ENCODE data around the gene CCNL1.
"Not testable (repeated sequence)": the region's sequence is repeated elsewhere in the genome, so short reads cannot be mapped to it uniquely, and the experiment has no call there.

CCNL1 gene

DNA sequence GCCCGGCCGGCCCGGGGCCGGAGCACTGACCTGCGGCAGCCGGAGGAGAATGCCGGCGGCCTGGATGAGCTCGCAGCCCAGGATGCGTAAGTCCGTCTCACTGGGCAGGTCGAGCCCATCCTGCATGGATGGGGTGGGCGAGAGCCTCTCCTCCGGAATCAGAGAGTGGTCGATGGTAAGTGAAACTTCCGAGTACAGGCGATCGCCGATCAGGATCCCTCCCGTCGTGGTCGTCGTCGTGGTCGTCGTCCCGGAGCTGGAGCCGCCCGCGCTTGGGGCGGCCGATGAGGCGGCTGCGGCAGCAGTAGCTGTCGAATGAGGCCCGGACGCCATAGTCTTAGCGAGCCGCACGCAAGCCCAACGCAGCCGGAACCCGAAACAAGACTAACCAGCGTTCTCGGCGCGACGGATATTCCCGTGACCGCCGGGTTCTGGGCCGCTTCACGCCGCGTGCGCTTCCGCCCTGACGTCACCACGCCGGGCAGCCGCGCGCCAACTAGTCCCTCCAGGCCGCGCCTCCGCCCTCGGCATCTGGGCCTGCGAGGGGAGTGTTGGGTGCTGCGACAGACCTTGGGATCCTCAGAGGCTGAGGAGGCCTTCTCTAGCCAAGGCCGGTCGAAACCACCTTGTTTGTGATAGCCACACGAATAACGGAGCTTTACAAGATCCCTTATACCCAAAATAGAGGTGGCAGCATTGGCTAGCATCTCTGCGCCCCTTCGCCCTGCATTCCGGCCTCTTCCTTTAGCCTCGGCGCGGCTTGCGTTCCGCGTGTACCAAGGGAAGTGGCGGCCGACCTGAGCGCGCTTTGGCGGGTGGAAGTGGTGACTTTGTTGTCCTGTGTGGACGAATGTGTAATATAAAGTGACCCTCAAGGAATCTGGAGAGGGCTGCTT is at the start of gene CCNL1:
Gene CCNL1 (minus strand): TSS at position 386 of the 896 bp plus-strand sequence. CDS start 53 bp downstream, at position 333.
- peak; percentile 96 for DNase-seq

DNA sequence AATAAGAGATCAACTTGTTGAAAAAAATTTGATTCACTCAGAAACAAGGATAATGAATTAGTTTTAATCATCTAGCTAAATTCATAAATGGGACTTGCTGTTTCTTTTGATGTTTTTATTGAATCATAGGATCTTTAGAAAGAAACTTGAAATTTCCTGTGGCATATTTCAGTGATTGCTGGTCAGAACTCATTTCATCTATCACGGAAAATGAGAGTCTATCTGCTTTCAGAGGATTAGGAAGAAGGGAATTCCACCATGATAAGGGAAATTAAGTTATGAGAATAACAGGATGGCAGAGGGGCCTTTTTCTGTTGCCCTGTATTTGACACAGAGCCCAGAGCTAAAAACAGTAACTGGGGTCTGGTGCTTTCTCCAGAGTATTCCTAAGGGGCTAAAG is 44.9 kb upstream of the CCNL1 start:
- no peak for DNase-seq

DNA sequence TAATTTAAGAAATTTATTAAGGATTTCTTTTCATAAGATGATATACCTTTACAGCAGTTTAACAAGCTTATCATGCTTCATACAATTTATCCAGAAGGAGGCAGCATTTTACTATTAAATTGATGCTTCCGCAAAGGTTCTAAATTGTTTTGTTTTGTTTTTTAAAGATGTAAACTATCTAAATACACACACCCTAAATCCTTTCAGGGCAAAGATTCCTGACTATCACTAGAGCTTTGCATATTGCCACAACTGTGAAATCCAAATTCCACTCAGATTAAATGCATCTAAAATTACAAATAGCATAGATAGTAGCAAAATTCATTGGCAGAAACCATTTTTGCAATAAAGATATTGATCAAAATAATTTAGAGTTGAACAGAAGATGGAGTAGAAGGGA is 44.5 kb upstream of the CCNL1 start:
- no peak for DNase-seq

DNA sequence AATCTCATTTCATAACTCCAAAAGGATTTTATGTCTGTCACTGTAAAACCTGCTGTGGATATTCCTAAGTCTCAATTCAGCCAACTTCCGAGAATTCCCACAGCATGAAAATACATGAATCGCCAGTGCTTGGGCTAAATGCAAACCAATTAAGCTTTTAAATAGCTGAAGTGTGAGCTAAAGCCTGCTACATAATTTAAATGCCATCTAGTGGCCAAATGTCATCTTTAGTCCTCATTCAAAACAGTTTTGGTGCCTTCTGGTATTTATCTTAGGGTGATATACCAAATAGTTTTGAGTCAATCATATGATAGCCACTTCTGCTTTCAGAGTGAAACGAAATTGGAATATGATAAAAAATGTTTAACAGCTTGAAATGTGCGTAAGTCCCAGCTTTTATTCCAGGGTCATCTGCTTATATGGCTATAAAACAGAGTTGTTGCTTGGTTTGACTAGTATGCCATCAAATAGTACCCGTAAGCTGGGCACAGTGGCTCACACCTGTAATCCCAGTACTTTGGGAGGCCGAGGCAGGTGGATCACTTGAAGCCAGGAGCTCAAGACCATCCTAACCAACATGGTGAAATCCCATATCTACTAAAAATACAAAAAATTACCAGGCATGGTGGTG is 41.8 kb upstream of the CCNL1 start:
- DNase-seq, result no peak

DNA sequence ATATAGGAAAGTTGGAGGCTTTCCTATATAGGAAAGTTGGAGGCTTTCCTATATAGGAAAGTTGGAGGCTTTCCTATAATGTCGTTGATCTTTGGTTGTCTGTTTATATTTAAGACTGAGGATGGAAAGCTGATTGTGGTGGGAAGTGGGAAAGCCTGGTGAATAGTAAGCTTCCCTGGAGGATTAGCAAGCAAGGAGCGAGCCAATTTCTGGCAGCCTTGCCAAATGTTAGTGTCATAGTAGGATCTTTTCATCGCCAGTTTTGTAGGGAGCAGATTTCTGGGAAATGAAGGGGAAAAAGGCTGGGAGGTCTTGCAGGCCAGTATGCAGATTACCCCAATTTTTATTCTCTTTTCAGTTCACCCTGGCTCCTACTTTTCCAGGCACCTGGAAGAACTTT is 39.9 kb upstream of the CCNL1 start:
- no peak for DNase-seq

DNA sequence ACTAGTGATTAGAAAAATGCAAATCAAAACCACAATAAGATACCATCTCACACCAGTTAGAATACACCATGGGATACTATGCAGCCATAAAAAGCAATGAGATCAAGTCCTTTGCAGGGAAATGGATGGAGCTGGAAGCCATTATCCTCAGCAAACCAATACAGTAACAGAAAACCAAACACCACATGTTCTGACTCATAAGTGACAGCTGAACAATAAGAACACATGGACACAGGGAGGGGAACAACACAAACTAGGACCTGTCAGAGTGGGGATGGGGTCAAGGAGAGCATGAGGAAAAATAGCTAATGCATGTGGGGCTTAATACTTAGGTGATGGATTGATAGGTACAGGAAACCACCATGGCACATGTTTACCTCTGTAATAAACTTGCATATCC is 36.0 kb upstream of the CCNL1 start:
- no peak for DNase-seq

DNA sequence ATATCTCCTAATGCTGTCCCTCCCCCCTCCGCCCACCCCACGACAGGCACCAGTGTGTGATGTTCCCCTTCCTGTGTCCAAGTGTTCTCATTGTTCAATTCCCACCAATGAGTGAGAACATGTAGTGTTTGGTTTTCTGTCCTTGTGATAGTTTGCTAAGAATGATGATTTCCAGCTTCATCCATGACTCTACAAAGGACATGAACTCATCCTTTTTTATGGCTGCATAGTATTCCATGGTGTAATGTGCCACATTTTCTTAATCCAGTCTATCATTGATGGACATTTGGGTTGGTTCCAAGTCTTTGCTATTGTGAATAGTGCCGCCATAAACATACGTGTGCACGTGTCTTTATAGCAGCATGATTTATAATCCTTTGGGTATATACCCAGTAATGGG is 31.2 kb upstream of the CCNL1 start:
- DNase-seq, result not testable (repeated sequence)

DNA sequence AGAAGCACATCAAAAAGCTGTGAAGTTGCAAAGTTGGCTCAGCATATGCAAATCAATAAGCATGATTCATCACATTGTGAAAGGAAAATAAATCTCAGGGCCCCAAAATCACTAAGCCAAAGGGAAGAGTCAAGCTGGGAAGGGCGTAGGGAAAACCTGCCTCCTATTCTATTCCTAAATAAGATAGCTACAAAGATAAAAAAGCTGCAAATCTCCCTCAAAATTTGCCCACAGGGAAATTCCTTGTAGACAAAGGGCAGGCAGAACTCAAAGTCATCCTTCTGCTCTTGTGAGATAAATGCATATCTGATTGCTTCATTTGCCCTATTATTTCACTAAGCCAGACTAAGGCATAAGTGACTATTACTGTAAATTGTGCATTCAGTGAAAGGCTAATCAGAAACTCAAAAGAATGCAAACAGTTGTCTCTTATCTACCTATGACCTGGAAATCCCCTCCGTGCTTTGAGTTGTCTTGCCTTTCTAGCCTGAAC is 30.5 kb upstream of the CCNL1 start:
- no peak for DNase-seq

DNA sequence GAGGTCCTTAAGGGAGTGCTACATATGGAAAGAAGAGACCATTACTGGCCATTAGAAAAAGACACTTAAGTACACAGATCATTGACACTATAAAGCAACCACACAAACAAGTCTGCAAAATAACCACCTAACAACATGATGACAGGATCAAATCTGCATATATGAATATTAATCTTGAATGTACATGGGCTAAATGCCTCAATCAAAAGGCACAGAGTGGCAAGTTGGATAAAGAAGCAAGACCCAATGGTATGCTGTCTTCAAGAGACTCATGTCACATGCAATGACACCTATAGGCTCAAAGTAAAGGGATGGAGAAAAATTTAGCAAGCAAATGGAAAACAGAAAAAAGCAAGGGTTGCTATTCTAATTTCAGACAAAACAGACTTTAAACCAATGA is 28.4 kb upstream of the CCNL1 start:
- DNase-seq, result no peak

DNA sequence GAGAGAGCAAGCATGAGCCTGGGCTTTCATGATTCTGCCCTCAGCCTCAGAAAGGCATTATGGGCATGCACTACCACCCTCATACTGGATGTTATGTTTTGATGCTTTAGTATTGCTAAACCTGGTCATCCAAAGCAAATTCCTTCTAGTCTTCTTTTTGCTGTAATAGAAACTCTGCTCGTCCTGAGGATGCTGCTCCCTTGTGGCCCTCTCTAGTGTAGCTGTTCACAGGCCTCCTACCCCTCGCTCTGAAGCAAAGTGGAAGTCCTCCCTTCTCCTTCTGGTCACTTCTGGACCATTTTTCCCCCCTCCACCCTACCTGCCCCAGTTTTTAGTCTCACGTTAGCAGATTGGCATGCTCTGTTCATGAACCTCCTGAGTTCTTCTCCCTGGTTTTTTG is 22.9 kb upstream of the CCNL1 start:
- DNase-seq, result no peak

DNA sequence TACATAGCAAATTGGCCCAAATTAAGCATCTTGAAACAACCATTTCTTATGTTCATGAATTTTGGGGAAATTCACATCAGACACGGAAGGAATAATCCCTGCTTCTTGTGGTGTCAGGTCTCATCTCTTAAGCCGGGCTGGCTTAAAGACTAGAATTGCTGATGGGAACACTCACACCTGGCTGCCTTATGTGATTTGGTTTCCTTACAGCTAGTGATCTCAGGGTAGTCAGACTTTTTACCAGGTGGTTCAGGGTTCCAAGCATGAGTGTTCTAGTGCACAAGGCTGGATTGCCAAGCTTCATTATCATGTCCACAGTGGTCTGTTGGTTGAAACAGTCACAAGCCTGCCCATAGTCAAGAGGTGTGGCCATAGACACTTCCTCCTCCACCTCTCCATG is 20.3 kb upstream of the CCNL1 start:
- DNase-seq, result no peak

DNA sequence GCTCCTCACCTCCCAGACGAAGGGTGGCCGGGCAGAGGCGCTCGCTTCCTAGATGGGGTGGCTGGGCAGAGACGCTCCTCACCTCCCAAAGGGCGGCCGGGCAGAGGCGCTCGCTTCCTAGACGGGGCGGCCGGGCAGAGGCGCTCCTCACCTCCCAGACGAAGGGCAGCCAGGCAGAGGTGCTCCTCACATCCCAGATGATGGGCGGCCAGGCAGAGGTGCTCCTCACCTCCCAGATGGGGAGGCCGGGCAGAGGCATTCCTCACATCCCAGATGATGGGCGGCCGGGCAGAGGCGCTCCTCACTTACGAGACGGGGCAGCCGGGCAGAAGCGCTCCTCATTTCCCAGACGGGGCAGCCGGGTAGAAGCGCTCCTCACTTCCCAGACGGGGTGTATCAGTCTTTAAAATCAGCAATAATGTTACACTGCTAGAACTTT is 19.4 kb upstream of the CCNL1 start:
- DNase-seq, result no peak

DNA sequence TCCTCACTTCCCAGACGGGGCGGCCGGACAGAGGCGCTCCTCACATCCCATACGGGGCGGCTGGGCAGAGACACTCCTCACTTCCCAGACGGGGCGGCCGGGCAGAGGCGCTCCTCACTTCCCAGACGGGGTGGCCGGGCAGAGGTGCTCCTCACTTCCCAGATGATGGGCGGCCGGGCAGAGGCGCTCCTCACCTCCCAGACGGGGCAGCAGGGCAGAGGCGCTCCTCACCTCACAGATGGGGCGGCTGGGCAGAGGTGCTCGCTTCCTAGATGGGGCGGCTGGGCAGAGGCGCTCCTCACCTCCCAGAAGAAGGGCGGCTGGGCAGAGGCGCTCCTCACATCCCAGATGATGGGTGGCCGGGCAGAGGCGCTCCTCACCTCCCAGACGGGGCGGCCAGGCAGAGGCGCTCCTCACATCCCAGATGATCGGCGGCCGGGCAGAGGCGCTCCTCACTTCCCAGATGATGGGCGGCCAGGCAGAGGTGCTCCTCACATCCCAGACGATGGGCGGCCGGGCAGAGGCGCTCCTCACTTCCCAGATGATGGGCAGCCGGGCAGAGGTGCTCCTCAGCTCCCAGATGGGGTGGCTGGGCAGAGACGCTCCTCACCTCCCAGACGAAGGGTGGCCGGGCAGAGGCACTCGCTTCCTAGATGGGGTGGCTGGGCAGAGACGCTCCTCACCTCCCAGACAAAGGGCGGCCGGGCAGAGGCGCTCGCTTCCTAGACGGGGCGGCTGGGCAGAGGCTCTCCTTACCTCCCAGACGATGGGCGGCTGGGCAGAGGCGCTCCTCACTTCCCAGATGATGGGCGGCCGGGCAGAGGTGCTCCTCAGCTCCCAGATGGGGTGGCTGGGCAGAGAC is 18.8 kb upstream of the CCNL1 start:
- DNase-seq, result not testable (repeated sequence)

DNA sequence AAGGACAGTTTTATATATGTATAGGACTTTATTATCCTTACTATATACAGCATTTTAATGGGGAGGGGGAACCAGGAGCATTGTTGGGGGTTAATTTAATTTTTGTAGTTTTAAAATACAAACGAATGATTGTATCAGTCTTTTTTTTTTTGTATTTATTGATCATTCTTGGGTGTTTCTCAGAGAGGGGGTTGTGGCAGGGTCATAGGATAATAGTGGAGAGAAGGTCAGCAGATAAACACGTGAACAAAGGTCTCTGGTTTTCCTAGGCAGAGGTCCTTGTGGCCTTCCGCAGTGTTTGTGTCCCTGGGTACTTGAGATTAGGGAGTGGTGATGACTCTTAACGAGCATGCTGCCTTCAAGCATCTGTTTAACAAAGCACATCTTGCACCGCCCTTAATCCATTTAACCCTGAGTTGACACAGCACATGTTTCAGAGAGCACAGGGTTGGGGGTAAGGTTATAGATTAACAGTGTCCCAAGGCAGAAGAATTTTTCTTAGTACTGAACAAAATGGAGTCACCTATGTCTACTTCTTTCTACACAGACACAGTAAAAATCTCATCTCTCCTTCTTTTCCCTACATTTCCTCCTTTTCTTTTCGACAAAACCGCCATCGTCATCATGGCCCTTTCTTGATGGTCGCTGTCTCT is 18.0 kb upstream of the CCNL1 start:
- DNase-seq, result not testable (repeated sequence)

DNA sequence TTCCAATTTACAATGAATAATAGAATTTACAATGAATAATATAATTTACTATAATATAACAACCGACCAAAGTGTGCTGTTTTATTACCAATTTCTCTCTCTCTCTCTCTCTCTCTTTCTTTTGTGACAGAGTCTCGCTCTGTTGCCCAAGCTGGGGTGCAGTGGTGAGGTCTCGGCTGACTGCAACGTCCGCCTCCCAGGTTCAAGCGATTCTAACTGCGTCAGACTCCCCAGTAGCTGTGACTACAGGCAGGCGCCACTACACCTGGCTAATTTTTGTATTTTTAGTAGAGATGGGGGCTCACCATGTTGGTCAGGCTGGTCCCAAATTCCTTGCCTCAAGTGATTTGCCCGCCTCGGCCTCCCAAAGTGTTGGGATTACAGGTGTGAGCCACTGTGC is 17.0 kb upstream of the CCNL1 start:
- DNase-seq, result no peak

DNA sequence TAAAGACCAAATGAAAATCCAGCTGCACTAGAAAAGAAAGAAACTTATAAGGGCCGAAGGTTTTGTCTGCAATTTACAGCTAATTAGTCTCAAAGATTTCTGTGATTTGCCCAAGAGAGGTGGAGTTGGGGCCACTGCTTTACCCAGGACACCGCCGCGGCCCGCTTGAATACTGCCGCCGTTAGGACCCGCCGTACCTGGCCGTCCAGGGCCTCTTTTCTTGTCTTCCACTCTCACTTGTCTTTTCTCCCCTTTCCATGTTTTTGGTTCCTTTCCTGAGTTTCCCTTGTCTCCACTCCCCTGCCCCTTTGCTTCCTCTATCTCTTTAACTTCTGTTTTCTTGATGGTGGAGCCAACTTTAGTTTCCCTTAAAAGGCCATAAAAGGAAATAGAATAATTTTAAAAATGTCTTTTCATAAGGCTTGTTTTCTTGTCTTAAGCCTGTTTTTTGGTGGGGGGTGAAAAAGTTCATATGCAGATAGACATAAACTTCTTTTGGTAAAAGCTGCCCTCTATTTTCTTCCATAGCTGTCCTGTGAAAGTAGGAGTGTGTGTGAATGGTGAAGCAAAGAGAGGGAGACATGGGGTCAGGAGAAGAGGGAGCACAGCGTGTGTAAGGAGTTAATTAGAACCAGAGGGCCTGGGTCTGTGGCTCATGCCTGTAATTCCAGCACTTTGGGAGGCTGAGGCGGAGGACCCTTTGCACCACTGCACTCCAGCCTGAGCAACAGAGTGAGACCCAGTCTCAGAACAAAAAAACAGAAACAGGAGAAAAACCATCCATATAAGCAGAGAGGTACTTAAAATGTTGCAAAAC is 16.0 kb upstream of the CCNL1 start:
- no peak for DNase-seq

DNA sequence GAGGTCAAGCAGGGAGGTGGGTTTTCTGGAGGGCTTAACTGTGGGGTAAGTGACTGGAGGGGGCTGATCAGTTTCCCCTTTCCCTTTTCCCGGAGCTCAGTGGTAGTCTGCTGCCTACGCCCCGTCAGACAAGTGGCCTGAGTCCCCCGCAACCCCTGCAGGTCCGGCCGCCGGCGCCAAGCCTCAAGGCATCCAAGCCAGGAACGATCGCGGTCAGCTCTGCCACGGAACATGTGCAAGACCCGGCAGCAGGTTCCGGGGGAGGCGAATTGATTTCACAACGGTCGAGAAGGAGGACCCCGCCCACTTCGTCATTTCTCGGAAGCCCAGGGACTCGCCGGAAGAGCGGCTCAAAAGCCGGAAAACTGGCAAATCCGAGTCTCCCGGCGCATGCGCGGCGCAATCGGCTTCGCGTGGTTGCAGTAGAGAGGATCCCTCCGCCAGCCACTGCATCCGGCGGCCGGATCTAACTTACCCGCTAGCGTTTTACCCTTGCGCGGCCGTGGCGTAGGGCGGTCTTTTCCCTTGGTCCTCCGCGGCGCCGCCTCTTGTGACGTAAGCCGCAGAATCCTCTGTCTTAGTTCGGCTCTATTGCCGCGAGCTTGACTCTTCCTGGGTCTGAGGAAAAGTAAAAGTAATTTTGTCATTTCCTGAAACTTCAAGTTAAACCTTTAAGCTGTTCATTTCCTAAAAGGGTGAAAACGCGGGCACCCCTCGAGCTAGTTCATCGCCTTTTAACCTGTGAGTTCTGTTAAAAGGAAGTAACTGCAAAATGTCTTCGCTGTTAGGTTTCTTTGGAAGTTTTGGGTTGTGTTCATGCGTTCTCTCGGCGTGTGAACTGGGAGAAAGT is 14.9 kb upstream of the CCNL1 start:
- peak; percentile 99 for DNase-seq

DNA sequence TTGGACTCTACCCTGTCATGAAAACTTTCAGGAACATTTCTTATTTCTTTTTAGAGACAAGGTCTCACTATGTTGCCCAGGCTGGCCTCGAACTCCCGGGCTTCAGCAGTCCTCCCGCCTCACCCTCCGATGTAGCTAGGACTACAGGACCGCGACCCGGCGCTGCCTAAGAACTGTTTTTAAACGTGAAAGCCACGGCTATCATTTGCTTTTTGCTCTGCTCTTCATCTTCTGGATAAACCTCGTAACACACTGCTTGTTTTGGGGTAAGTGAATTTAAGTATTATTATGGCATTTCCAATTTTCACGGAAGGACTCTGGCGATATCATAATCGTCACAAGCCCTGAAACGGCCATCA is 14.3 kb upstream of the CCNL1 start:
- peak; percentile 27 for DNase-seq

DNA sequence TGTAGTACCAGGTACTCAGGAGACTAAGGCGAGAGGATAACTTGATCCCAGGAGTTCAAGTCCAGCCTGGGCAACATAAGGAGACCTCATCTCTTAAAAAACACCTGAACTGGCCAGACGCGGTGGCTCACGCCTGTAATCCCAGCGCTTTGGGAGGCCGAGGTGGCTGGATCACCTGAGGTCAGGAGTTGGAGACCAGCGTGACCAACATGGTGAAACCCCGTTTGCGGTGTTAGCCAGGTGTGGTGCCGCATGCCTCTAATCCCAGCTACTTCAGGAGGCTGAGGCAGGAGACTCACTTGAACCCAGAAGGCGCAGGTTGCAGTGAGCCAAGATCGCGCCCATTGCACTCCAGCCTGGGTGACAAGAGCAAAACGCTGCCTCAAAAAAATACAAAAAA is 13.4 kb upstream of the CCNL1 start:
- DNase-seq, result not testable (repeated sequence)

DNA sequence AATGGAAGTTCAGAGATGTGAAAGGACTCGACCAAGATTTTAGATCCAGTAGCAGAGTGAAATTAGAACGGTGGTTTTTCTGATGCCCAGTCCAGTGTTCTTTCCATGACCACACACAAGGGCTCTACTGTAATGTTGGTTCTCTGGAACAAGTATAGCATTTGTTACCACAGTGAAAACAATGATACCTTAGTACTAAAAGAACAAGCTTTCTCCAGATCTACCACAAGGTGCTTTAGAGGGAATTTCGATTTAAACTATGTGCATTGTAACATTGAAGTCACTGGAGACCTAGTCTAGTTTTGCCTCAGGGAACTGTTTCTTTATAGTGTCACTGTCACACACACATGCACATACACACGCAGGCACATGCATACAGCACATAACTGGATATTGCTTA is 12.8 kb upstream of the CCNL1 start:
- no peak for DNase-seq

DNA sequence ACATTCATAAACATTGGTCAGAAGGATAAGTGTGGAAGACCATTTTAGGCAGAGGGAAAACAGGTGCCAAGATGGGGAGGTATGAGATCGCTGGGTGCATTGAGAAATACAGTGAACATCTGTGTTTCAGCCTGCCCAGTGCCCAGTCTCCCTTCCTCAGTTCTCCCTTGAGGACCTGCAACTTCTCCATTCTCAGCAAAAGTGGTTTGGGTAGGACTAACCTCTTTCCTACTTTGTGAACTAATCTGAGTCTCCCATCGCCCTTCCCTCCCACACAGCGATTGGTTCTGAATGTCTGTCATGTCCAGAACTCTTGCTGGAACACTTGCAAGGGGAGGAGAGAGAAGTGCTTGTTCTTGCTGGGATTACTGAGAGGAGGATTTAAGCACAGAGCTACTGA is 10.9 kb upstream of the CCNL1 start:
- DNase-seq, result no peak
